GM19351 (cell line): Measurements from ENCODE around the gene SCN1B.
A peak's percentile ranks its signal among the peaks of the same experiment; 100 is the strongest.
"Not testable (repeated sequence)": the region's sequence is repeated elsewhere in the genome, so short reads cannot be mapped to it uniquely, and the experiment has no call there.

Experiments used
- ATAC-seq: cut with Tn5 transposase; IDR thresholded peaks from one replicate; pipeline ENCODE4 v1.9.1; 2021; ENCODE audit warnings: mild to moderate bottlenecking, moderate library complexity; ENCODE audit not compliant: unreplicated experiment

SCN1B gene

GRCh38 chr19:35034588-35035382 lies 4.5 kb downstream of the SCN1B start:
- no peak for ATAC-seq

DNA sequence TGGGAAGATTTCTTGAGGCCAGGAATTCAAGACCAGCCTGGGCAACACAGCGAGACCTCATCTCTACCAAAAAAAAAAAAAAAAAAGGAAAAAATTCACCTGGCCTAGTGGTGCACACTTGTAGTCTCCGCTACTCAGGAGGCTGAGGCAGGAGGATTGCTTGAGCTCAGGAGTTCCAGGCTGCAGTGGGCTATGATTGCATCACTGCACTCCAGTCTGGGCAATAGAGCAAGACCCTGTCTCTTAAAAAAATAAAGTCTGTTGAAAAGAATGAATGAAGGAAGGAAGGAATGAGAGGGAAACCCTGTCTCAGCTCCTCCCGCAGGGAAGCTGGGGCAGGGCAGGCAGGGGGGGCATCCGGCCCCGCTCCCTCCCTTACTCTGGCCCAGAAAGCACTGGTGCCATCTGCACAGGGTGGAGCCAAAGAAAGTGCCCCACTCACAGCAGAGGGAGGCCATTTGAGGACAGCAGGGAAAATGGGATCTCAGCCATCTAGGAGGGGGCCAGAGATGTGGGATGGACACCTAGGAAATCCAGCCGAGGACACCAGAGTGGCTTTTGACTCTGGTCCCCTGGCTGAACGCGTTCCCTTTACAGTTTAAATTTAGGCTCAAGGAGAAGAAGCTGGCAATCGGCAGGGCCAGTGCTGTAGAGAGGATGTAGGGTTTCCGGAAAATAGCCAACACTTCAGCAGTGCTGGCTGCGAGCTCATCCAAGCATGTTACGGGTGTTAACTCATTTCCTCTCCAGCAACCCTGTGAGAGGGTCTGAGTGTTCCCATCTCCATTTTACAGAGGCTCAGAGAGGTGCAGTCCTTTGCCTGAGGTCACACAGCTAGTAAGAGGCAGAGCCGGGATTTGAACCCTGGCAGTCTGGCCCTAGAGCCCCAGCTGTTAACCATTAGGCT lies 7.7 kb downstream of the SCN1B start:
- ATAC-seq, result peak; percentile 49

- no peak for ATAC-seq
These were observed 8.6 kb downstream of the SCN1B start for GRCh38 chr19:35038623-35039512.

GRCh38 chr19:35039881-35040825 lies 9.9 kb downstream of the SCN1B start:
- no peak for ATAC-seq

DNA sequence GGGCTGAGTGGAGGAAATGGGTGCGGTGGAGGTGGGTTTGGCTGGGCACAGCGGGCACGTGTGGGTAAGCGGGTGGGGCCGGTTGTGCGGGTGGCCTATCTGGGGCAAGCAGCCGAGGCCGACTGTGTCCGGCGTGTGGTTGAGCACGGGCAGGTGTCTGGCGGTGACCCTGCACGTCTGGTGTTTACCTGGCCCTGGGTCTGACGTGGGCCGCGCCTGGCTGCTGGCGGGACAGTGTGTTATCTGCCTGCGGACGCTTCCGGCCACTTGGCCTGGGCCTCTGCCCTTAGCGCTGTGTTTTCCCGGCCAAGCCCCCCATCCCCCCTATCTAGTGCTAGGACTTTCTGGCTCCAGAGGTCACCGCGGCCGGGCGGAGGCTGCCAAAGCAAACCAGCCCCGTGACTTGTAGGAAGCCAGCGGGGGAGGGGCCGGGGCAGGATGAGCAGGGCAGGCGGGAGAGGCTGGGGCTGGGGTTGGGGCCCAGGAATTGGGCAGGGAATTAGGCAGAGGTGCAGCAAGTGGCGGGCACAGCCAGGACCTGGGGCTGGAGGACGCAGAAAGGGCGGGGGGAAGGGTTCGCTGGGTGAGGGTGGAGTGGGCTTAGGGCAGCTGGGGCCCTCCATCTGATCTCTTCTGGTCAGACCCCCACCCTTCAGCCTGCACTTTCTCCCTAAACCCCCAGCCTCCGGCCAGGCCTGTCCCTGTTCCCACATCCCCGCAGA lies 10.7 kb downstream of the SCN1B start:
- no peak for ATAC-seq

GRCh38 chr19:35041548-35042055 lies 11.3 kb downstream of the SCN1B start, which contains the start of gene HPN:
Gene HPN (plus strand): TSS chr19:35041721. CDS start chr19:35042507, 786 bp downstream.
- ATAC-seq, result no peak

GRCh38 chr19:35042056-35042730 lies 11.9 kb downstream of the SCN1B start:
- ATAC-seq, result no peak

DNA sequence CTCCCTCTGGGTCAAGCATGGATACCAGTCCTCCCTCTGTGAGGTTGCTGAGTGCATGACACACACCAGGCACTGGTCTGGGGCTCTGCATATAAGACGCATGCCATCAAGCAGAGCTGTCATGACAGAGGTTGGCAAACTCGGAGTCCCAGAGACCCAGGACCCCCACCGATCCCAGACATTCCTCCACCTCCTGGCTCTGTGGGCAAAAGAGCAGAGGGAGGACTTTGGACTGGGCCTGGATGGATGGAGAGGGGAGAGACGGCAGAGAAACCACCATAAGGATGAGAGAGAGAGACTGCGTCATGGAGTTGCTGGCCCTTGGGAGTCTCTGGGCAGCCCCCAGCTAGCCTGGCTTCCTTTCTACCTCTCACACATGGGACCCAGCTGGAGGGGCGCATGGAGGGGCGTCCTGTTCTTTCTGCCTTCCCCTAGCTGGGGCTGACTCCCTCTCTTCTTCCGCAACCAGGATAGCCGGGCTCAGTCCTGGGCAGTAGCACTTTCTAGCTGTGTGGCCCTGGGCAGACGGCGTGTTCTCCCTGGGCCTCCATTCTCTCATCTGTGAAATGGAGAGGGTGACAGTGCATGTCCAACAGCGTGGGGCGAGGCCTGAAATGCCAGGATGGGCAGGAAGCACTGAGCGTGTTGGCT lies 12.8 kb downstream of the SCN1B start:
- ATAC-seq, result no peak

DNA sequence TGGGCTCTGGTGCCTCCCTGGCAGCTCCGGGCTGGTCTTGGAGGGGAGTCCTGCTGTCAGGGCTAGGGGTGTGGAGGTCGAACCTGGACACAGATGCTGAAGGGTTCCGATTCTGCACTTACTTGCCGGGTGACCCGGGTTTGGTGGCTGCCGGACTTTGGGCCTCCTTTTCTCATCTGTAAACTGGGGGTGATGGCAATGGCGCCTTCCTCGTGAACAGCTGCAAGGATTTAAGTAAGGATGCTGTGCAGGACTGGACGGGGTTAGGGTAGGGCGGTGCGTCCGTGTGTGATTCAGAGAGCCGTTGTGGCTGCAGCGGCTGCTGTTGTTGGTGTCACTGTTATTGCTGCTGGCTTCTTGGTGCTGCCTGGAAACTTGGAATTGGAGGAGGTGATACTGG lies 13.6 kb downstream of the SCN1B start:
- ATAC-seq, result no peak

GRCh38 chr19:35044317-35045117 lies 14.2 kb downstream of the SCN1B start:
- ATAC-seq, result no peak

GRCh38 chr19:35045667-35046300 lies 15.5 kb downstream of the SCN1B start:
- ATAC-seq, result peak; percentile 51

DNA sequence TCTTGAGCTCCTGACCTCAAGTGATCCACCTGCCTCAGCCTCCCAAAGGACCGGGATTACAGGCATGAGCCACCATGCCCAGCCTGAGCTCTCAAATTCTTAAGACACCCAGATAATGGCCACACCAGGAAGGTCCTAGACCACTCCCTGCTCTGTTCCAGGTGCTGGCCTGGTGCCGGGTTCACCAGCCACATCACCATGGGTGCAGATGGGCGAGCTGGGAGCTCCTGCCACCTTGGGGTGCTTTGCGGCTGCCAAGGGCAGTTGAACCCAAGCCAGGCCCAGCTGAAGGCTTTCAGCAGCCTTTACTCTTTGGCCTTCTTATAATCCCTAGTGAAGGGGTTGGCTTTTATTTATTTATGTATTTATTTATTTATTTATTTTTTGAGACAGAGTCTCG lies 16.2 kb downstream of the SCN1B start:
- no peak for ATAC-seq

- no peak for ATAC-seq
These were observed 18.7 kb downstream of the SCN1B start for GRCh38 chr19:35048911-35049411.

- no peak for ATAC-seq
These were observed 19.2 kb downstream of the SCN1B start for GRCh38 chr19:35049456-35049855.

GRCh38 chr19:35050662-35051061 lies 20.4 kb downstream of the SCN1B start:
- not testable (repeated sequence) for ATAC-seq

GRCh38 chr19:35051268-35051667 lies 21.0 kb downstream of the SCN1B start:
- ATAC-seq, result not testable (repeated sequence)
